ENCODE measurements around the gene SENP3. TPM values are rescaled to one million over a fixed set of nuclear protein-coding genes. Genes with fewer than 3 reads are reported as not detected.

The SENP3 gene
- total and polyA plus RNA-seq, 2 donors, result 44.7 to 54.2 TPM

DNA sequence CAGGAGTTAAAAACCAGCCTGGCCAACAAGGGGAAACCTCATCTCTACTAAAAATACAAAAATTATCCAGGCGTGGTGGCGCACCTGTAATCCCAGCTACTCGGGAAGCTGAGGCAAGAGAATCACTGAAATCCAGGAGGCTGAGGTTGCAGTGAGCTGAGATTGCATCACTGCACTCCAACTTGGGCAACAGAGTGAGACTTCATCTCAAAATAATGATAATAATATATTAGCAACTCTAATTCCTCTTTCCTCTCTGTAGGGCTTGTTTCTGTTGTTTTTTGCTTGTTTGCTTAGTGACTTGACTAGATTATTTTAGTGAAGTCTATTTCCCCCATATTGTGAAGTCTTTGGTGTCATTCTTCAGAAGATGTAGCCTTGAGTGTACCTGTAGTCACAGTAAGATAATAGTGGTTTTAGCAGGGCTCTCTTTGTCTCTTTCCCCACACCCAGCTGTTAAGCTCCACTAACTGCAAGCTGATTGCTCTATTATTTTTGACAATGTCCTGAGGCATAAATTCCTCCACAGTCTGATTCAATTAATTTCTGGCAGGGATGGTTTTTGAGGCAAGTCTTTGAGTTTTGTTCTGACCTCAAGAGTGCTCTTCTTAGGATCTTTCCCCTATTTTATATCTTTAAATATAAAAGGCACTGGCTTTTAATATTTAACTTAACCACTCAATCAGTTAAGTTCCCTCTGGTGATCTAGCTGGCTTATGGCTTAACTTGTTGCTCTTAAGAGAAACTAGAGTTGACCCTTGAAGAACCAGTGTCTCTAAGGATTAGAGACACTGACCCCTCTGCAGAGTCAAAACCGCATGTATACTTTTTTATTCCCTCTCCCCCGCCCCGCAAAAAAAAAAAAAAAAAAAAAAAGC is 31.5 kb upstream of the SENP3 start:
- no peak for DNase-seq (ENCODE audit: low read depth in 6 of 9, low spot score in 9 of 9)
- no peaks in the 10 kb centered on the region for H3K36me3 ChIP-seq (ENCODE audit: control insufficient read depth in 2 of 2, insufficient read depth in 2 of 2, low read length in 1 of 2)
- WGBS, result 96% methylated on average over 6 of the region's 6 CpGs

GRCh38 chr17:7538050-7538449 is 23.7 kb upstream of the SENP3 start:
- Histone ChIP-seq H3K4me1 (ENCODE audit: control insufficient read depth in 2 of 2, insufficient read depth in 2 of 2, low read length in 2 of 2) (no peaks in the 10 kb centered on the region), H3K27ac (ENCODE audit: low read depth in 1 of 2, low read length in 1 of 2) (no peak overlapping the region), H3K4me3 (ENCODE audit: low read length in 2 of 2) (no peak overlapping the region), H3K27me3 (ENCODE audit: control insufficient read depth in 2 of 2, insufficient read depth in 1 of 2, low read length in 1 of 2) (no peaks in the 10 kb centered on the region), H3K9me3 (ENCODE audit: control insufficient read depth in 2 of 2, insufficient read depth in 1 of 2, low read length in 1 of 2) (peaks cover 4 to 14% of the 10 kb centered on the region in 2 donors), H3K36me3 (ENCODE audit: control insufficient read depth in 2 of 2, insufficient read depth in 2 of 2, low read length in 1 of 2) (no peaks in the 10 kb centered on the region)
- 98% methylated on average over 3 of the region's 3 CpGs for WGBS
- DNase-seq (ENCODE audit: low read depth in 6 of 9, low spot score in 9 of 9), result no peak

More for the DNA sequence above, 31.5 kb upstream of the SENP3 start:
- no peaks in the 10 kb centered on the region for H3K27me3 ChIP-seq (ENCODE audit: control insufficient read depth in 2 of 2, insufficient read depth in 1 of 2, low read length in 1 of 2)
- no peak overlapping the region for H3K27ac ChIP-seq (ENCODE audit: low read depth in 1 of 2, low read length in 1 of 2)
- no peak overlapping the region for H3K4me3 ChIP-seq (ENCODE audit: low read length in 2 of 2)
- peaks cover 0 to 36% of the 10 kb centered on the region in 2 donors for H3K9me3 ChIP-seq (ENCODE audit: control insufficient read depth in 2 of 2, insufficient read depth in 1 of 2, low read length in 1 of 2)
- H3K4me1 ChIP-seq (ENCODE audit: control insufficient read depth in 2 of 2, insufficient read depth in 2 of 2, low read length in 2 of 2), result no peaks in the 10 kb centered on the region

DNA sequence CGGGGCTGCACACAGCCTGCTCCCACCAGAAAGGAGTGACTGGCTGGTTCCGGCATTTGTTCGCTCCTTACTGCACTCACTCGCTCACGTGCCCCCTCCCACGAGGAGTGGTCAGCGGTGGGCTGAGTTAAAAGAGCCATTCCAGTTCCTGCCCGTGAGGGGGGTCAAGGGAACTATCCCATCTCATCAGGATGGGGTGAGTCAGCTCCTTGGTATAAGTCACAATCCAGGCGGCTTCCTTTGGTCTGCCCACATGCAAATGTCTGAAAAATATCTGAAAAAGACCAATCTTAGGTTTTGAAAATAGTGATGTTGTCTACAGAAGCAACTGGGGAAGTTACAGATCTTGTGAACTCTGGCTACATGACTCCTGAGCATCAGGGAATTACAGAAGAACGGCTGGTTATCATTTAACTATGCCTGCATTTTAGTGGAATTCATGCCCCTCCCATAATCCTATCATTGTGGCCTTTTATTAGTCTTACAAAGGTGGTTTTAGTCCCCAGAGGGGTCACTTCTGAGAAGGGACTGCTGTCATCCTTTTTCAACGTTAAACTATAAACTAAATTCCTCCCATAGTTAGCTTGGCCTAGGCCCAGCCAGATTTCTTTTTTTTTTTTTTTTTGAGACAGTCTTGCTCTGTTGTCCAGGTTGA is 22.7 kb upstream of the SENP3 start:
- H3K9me3 ChIP-seq (ENCODE audit: control insufficient read depth in 2 of 2, insufficient read depth in 1 of 2, low read length in 1 of 2), result peaks cover 4 to 14% of the 10 kb centered on the region in 2 donors
- no peaks in the 10 kb centered on the region for H3K27me3 ChIP-seq (ENCODE audit: control insufficient read depth in 2 of 2, insufficient read depth in 1 of 2, low read length in 1 of 2)
- DNase-seq (ENCODE audit: low read depth in 6 of 9, low spot score in 9 of 9), result no peak
- no peaks in the 10 kb centered on the region for H3K36me3 ChIP-seq (ENCODE audit: control insufficient read depth in 2 of 2, insufficient read depth in 2 of 2, low read length in 1 of 2)
- WGBS, result 87% methylated on average over 11 of the region's 11 CpGs
- H3K4me3 ChIP-seq (ENCODE audit: low read length in 2 of 2), result no peak overlapping the region
- H3K27ac ChIP-seq (ENCODE audit: low read depth in 1 of 2, low read length in 1 of 2), result no peak overlapping the region
- H3K4me1 ChIP-seq (ENCODE audit: control insufficient read depth in 2 of 2, insufficient read depth in 2 of 2, low read length in 2 of 2), result no peaks in the 10 kb centered on the region

- H3K36me3 ChIP-seq (ENCODE audit: control insufficient read depth in 2 of 2, insufficient read depth in 2 of 2, low read length in 1 of 2), result no peaks in the 10 kb centered on the region
- H3K4me3 ChIP-seq (ENCODE audit: low read length in 2 of 2), result no peak overlapping the region
- H3K27ac ChIP-seq (ENCODE audit: low read depth in 1 of 2, low read length in 1 of 2), result no peak overlapping the region
- H3K4me1 ChIP-seq (ENCODE audit: control insufficient read depth in 2 of 2, insufficient read depth in 2 of 2, low read length in 2 of 2), result no peaks in the 10 kb centered on the region
- 98% methylated on average over 9 of the region's 9 CpGs for WGBS
- H3K9me3 ChIP-seq (ENCODE audit: control insufficient read depth in 2 of 2, insufficient read depth in 1 of 2, low read length in 1 of 2), result peaks cover 4 to 14% of the 10 kb centered on the region in 2 donors
- no peaks in the 10 kb centered on the region for H3K27me3 ChIP-seq (ENCODE audit: control insufficient read depth in 2 of 2, insufficient read depth in 1 of 2, low read length in 1 of 2)
- DNase-seq (ENCODE audit: low read depth in 6 of 9, low spot score in 9 of 9), result no peak
Observed at GRCh38 chr17:7541074-7541621, 20.6 kb upstream of the SENP3 start.

DNA sequence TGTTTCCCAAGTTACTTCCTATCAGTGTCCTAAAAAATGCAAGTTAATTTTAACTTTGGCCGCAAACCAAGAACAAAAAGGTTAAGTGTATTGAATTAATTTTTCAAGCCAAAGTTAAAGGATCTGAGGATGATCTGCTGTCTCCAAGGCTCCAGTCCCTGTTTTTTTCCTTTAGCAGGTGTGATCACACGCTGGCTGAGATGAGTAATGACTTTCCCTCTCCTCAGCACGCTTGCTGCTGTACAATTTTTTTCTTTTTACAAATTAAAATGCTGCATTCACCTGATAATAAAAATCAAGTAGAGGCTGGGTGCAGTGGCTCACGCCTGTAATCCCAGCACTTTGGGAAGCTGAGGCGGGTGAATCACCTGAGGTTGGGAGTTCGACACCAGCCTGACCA is 16.8 kb upstream of the SENP3 start:
- no peak overlapping the region for H3K4me3 ChIP-seq (ENCODE audit: low read length in 2 of 2)
- 83% methylated on average over 6 of the region's 6 CpGs for WGBS
- DNase-seq (ENCODE audit: low read depth in 6 of 9, low spot score in 9 of 9), result no peak
- no peaks in the 10 kb centered on the region for H3K9me3 ChIP-seq (ENCODE audit: control insufficient read depth in 2 of 2, insufficient read depth in 1 of 2, low read length in 1 of 2)
- peaks cover 3 to 25% of the 10 kb centered on the region in 2 donors for H3K27me3 ChIP-seq (ENCODE audit: control insufficient read depth in 2 of 2, insufficient read depth in 1 of 2, low read length in 1 of 2)
- no peaks in the 10 kb centered on the region for H3K36me3 ChIP-seq (ENCODE audit: control insufficient read depth in 2 of 2, insufficient read depth in 2 of 2, low read length in 1 of 2)
- H3K27ac ChIP-seq (ENCODE audit: low read depth in 1 of 2, low read length in 1 of 2), result no peak overlapping the region
- H3K4me1 ChIP-seq (ENCODE audit: control insufficient read depth in 2 of 2, insufficient read depth in 2 of 2, low read length in 2 of 2), result peaks cover 0 to 11% of the 10 kb centered on the region in 2 donors

DNA sequence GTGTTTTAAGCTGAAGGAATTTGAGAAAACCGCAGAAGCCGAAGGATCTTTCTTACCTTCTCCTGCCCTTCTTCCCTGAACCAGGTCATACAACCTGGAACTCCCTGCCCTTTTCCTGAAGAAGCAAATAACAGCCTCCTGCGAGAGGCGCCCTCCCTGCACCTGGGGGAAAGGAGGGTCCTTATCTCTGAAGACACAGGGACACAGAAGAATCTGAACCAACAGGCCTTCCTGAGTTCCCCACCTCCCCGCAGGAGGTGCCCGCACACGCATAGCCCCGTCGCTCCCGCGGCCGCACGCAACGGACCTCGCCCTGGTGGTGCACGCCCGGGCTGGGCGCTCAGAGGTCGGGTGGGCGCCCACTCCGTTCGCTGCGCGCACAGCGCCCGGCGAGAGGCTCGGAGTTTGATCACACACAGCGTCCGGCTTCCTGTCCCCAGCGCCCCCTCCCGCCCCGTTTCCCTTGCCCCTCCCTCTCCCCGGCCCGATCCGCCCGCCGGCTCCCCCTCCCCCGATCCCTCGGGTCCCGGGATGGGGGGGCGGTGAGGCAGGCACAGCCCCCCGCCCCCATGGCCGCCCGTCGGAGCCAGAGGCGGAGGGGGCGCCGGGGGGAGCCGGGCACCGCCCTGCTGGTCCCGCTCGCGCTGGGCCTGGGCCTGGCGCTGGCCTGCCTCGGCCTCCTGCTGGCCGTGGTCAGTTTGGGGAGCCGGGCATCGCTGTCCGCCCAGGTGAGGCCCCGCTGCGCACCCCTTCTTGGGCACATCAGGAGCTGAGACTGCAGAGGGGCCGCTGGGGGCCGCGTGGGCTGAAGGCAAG is 12.9 kb upstream of the SENP3 start, which contains the start of gene TNFSF12:
TNFSF12 (plus strand) TSS at position 474 of the 816 bp plus-strand sequence; CDS start at position 570, 96 bp downstream.
- WGBS, result 10% methylated on average over 65 of the region's 65 CpGs
- no peaks in the 10 kb centered on the region for H3K9me3 ChIP-seq (ENCODE audit: control insufficient read depth in 2 of 2, insufficient read depth in 1 of 2, low read length in 1 of 2)
- H3K36me3 ChIP-seq (ENCODE audit: control insufficient read depth in 2 of 2, insufficient read depth in 2 of 2, low read length in 1 of 2), result no peaks in the 10 kb centered on the region
- peak in 1 of 9 donors; percentile 35 for DNase-seq (ENCODE audit: low read depth in 6 of 9, low spot score in 9 of 9)
- H3K27ac ChIP-seq (ENCODE audit: low read depth in 1 of 2, low read length in 1 of 2), result peak within 1 kb of the TSS; percentile 47 to 90
- peak within 1 kb of the TSS; percentile 44 to 52 for H3K4me3 ChIP-seq (ENCODE audit: low read length in 2 of 2)
- H3K4me1 ChIP-seq (ENCODE audit: control insufficient read depth in 2 of 2, insufficient read depth in 2 of 2, low read length in 2 of 2), result peaks cover 0 to 22% of the 10 kb centered on the region in 2 donors
- peaks cover 3 to 36% of the 10 kb centered on the region in 2 donors for H3K27me3 ChIP-seq (ENCODE audit: control insufficient read depth in 2 of 2, insufficient read depth in 1 of 2, low read length in 1 of 2)

- WGBS, result 72% methylated on average over 20 of the region's 20 CpGs
- H3K4me3 ChIP-seq (ENCODE audit: low read length in 2 of 2), result peak overlapping the region in 1 of 2 donors; percentile 52
- H3K27me3 ChIP-seq (ENCODE audit: control insufficient read depth in 2 of 2, insufficient read depth in 1 of 2, low read length in 1 of 2), result peaks cover 3 to 36% of the 10 kb centered on the region in 2 donors
- H3K27ac ChIP-seq (ENCODE audit: low read depth in 1 of 2, low read length in 1 of 2), result peak overlapping the region; percentile 31 to 32
- H3K36me3 ChIP-seq (ENCODE audit: control insufficient read depth in 2 of 2, insufficient read depth in 2 of 2, low read length in 1 of 2), result no peaks in the 10 kb centered on the region
- DNase-seq (ENCODE audit: low read depth in 6 of 9, low spot score in 9 of 9), result no peak
- no peaks in the 10 kb centered on the region for H3K9me3 ChIP-seq (ENCODE audit: control insufficient read depth in 2 of 2, insufficient read depth in 1 of 2, low read length in 1 of 2)
- H3K4me1 ChIP-seq (ENCODE audit: control insufficient read depth in 2 of 2, insufficient read depth in 2 of 2, low read length in 2 of 2), result peaks cover 0 to 26% of the 10 kb centered on the region in 2 donors
Observed at GRCh38 chr17:7549401-7550055, 12.2 kb upstream of the SENP3 start.

DNA sequence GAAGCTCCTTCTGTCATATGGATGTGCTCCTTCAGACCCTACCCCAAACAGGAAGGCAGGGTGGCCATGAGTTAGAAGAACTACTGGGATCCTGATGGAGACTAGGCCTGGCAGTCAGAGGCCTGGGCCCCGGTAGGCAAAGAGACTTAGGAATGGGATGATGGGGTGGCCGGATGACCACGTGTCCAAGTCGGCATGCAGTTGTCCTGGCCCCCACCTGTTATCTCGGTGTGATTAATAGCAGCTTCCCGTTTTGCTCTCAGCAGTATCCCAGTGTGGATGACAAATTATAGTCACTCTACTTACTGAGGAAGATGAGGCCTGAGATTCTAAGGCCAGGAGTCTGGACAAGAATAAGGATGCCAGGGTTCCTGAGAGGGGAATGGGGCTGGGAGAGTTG is 11.4 kb upstream of the SENP3 start:
- 88% methylated on average over 6 of the region's 6 CpGs for WGBS
- Histone ChIP-seq H3K27me3 (ENCODE audit: control insufficient read depth in 2 of 2, insufficient read depth in 1 of 2, low read length in 1 of 2) (peaks cover 3 to 36% of the 10 kb centered on the region in 2 donors), H3K4me3 (ENCODE audit: low read length in 2 of 2) (no peak overlapping the region), H3K9me3 (ENCODE audit: control insufficient read depth in 2 of 2, insufficient read depth in 1 of 2, low read length in 1 of 2) (no peaks in the 10 kb centered on the region), H3K36me3 (ENCODE audit: control insufficient read depth in 2 of 2, insufficient read depth in 2 of 2, low read length in 1 of 2) (no peaks in the 10 kb centered on the region), H3K4me1 (ENCODE audit: control insufficient read depth in 2 of 2, insufficient read depth in 2 of 2, low read length in 2 of 2) (peaks cover 0 to 26% of the 10 kb centered on the region in 2 donors), H3K27ac (ENCODE audit: low read depth in 1 of 2, low read length in 1 of 2) (no peak overlapping the region)
- no peak for DNase-seq (ENCODE audit: low read depth in 6 of 9, low spot score in 9 of 9)
